ENCODE data around the gene SKIC8. TPM values are rescaled to one million over a fixed set of nuclear protein-coding genes. Genes with fewer than 3 reads are reported as not detected.

The SKIC8 gene
- total and polyA plus RNA-seq, 2 experiments from 2014 or later = 61.5 to 113 TPM

- Histone ChIP-seq H3K27me3 (peaks cover 26% of the 10 kb centered on the region), H3K36me3 (no peaks in the 10 kb centered on the region), H3K4me3 (no peak overlapping the region), H3K27ac (no peak overlapping the region), H3K9me3 (ENCODE audit: low read depth) (no peaks in the 10 kb centered on the region), H3K4me1 (ENCODE audit: low read depth) (peaks cover 7% of the 10 kb centered on the region)
- TF ChIP-seq CTCF (IDR thresholded peaks at IDR 0.05; ENCODE audit: low read depth, low read length) = no peak
- DNase-seq (ENCODE audit: low read depth in 1 of 2, low spot score in 1 of 2) = peak in 1 of 2 donors; percentile 72
Measured at GRCh38 chr15:78302579-78303312, 3.3 kb upstream of the SKIC8 start.

- Histone ChIP-seq H3K36me3 (no peaks in the 10 kb centered on the region), H3K4me3 (no peak overlapping the region), H3K27me3 (peaks cover 26% of the 10 kb centered on the region), H3K9me3 (ENCODE audit: low read depth) (no peaks in the 10 kb centered on the region), H3K4me1 (ENCODE audit: low read depth) (peaks cover 7% of the 10 kb centered on the region), H3K27ac (no peak overlapping the region)
- DNase-seq (ENCODE audit: low read depth in 1 of 2, low spot score in 1 of 2) = no peak
- TF ChIP-seq CTCF (IDR thresholded peaks at IDR 0.05; ENCODE audit: low read depth, low read length) = no peak
Measured at GRCh38 chr15:78301828-78302227, 2.4 kb upstream of the SKIC8 start.

GRCh38 chr15:78301326-78301725 lies 1.9 kb upstream of the SKIC8 start:
- Histone ChIP-seq H3K27me3 (peaks cover 26% of the 10 kb centered on the region), H3K36me3 (no peaks in the 10 kb centered on the region), H3K4me3 (no peak overlapping the region), H3K9me3 (ENCODE audit: low read depth) (no peaks in the 10 kb centered on the region), H3K27ac (no peak overlapping the region), H3K4me1 (ENCODE audit: low read depth) (peaks cover 7% of the 10 kb centered on the region)
- no peak for TF ChIP-seq CTCF (IDR thresholded peaks at IDR 0.05; ENCODE audit: low read depth, low read length)
- no peak for DNase-seq (ENCODE audit: low read depth in 1 of 2, low spot score in 1 of 2)

GRCh38 chr15:78292219-78292618 lies 7.2 kb downstream of the SKIC8 start:
- DNase-seq (ENCODE audit: low read depth in 1 of 2, low spot score in 1 of 2) = no peak
- Histone ChIP-seq H3K27ac (no peak overlapping the region), H3K9me3 (ENCODE audit: low read depth) (no peaks in the 10 kb centered on the region), H3K27me3 (no peaks in the 10 kb centered on the region), H3K4me1 (ENCODE audit: low read depth) (no peaks in the 10 kb centered on the region), H3K36me3 (peaks cover 22% of the 10 kb centered on the region), H3K4me3 (no peak overlapping the region)
- no peak for TF ChIP-seq CTCF (IDR thresholded peaks at IDR 0.05; ENCODE audit: low read depth, low read length)

- Histone ChIP-seq H3K36me3 (peaks cover 22% of the 10 kb centered on the region), H3K27ac (no peak overlapping the region), H3K4me1 (ENCODE audit: low read depth) (no peaks in the 10 kb centered on the region), H3K9me3 (ENCODE audit: low read depth) (no peaks in the 10 kb centered on the region), H3K4me3 (no peak overlapping the region), H3K27me3 (no peaks in the 10 kb centered on the region)
- no peak for TF ChIP-seq CTCF (IDR thresholded peaks at IDR 0.05; ENCODE audit: low read depth, low read length)
- no peak for DNase-seq (ENCODE audit: low read depth in 1 of 2, low spot score in 1 of 2)
Measured at GRCh38 chr15:78291698-78292097, 7.7 kb downstream of the SKIC8 start.
